Tibial artery (tissue), 4 donors: Measurements from ENCODE around the gene C19orf33.

ENCODE experiments used
- DNase-seq, 2 donors: peaks; one replicate each; pipeline ENCODE4 v3.0.0-alpha.2; 2019
- H3K27ac ChIP-seq, 2 donors: fragments of 200-600 bp; sonication (generic) in 1 of 2; 1 replicate in 1 of 2; 2 replicates in 1 of 2; pipeline ENCODE4 v1.5.1; 2018 to 2019; ENCODE audit warnings: mild to moderate bottlenecking in 1 of 2
- H3K27me3 ChIP-seq, 2 donors: fragments of 200-600 bp; sonication (generic) in 1 of 2; one replicate each; pipeline versions ENCODE4 v1.5.1 to v1.6.0; 2016 to 2019
- H3K36me3 ChIP-seq, 3 donors: fragments of 200-600 bp; sonication (generic) in 2 of 3; one replicate each; pipeline ENCODE4 v1.5.1; 2016 to 2019; ENCODE audit warnings: mild to moderate bottlenecking in 2 of 3
- H3K4me1 ChIP-seq, 4 donors: fragments of 200-600 bp; sonication (generic) in 2 of 4; 1 replicate in 3 of 4; 2 replicates in 1 of 4; pipeline ENCODE4 v1.5.1; 2016 to 2019
- H3K4me3 ChIP-seq, 2 donors: fragments of 200-600 bp; sonication (generic) in 1 of 2; 1 replicate in 1 of 2; 2 replicates in 1 of 2; pipeline ENCODE4 v1.5.1; 2018 to 2019; ENCODE audit warnings: mild to moderate bottlenecking in 2 of 2
- H3K9me3 ChIP-seq, 3 donors: fragments of 200-600 bp; sonication (generic) in 1 of 3; one replicate each; pipeline ENCODE4 v1.5.1; 2016 to 2019
- intact Hi-C: fragments of 100-400 bp; cut with DNase I; formaldehyde crosslinking; loops from one replicate; pipeline ENCODE4 v1.15.0; 2023; ENCODE audit warnings: low total_unique reads
- TF ChIP-seq, protein P1 (sequence below), 2 experiments: fragments of 200-600 bp in 1 of 2; fragments of 450-650 bp in 1 of 2; IDR thresholded peaks; one replicate each; pipeline ENCODE4 v1.5.1; 2017 to 2019; ENCODE audit warnings: antibody characterized with exemption in 2 of 2, mild to moderate bottlenecking in 1 of 2, moderate library complexity in 1 of 2

The C19orf33 gene

GRCh38 chr19:38276942-38277517 lies 27.0 kb upstream of the C19orf33 start:
- DNase-seq, result no peak
- Histone ChIP-seq H3K27ac (peak overlapping the region; percentile 81 to 83), H3K36me3 (no peaks in the 10 kb centered on the region), H3K9me3 (no peaks in the 10 kb centered on the region), H3K4me1 (peaks cover 0 to 51% (median 33%) of the 10 kb centered on the region in 4 donors), H3K4me3 (no peak overlapping the region), H3K27me3 (no peaks in the 10 kb centered on the region)
- intact Hi-C loops, result no loop called here
- TF ChIP-seq, protein P1, sequence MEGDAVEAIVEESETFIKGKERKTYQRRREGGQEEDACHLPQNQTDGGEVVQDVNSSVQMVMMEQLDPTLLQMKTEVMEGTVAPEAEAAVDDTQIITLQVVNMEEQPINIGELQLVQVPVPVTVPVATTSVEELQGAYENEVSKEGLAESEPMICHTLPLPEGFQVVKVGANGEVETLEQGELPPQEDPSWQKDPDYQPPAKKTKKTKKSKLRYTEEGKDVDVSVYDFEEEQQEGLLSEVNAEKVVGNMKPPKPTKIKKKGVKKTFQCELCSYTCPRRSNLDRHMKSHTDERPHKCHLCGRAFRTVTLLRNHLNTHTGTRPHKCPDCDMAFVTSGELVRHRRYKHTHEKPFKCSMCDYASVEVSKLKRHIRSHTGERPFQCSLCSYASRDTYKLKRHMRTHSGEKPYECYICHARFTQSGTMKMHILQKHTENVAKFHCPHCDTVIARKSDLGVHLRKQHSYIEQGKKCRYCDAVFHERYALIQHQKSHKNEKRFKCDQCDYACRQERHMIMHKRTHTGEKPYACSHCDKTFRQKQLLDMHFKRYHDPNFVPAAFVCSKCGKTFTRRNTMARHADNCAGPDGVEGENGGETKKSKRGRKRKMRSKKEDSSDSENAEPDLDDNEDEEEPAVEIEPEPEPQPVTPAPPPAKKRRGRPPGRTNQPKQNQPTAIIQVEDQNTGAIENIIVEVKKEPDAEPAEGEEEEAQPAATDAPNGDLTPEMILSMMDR (IDR thresholded peaks at IDR 0.05), result no peak

GRCh38 chr19:38277549-38277948 lies 26.5 kb upstream of the C19orf33 start:
- Histone ChIP-seq H3K27ac (peak overlapping the region; percentile 81 to 83), H3K36me3 (no peaks in the 10 kb centered on the region), H3K9me3 (no peaks in the 10 kb centered on the region), H3K4me3 (peak overlapping the region in 1 of 2 donors; percentile 10), H3K27me3 (no peaks in the 10 kb centered on the region), H3K4me1 (peaks cover 0 to 51% (median 33%) of the 10 kb centered on the region in 4 donors)
- no peak for DNase-seq
- TF ChIP-seq, protein P1 (IDR thresholded peaks at IDR 0.05), result no peak
- intact Hi-C loops, result no loop called here

DNA sequence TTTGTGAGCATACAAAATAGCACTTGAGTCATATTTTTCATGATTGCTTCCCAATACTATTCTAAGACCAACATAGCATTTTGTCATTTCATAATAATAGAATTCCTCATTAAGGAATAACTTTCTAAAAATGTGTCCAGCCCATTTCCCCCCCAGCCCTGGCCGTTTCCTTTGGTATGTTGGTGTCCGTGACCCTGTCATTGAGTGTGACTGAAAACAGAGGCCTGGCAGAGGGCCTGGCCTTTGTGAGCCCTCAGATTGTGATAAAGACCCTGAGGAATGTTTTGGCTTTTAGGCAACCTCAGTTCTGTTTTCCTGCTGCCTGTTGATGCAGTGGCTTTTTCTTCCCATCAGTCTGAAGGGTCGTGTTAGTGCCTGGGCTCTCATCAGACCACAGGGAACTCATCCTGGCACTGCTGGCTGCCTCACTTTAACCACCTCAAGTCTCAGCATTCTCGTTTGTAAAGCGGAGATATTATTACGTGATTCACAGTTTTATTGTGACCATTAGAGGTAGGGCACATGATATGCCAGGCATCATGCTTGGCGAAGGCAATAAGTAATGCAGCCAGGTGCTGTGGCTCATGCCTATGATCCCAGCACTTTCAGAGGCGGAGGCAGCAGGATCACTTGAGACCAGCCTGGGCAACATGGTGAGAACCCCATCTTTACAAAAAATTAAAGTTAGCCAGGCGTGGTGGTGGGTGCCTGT lies 25.9 kb upstream of the C19orf33 start:
- H3K4me3 ChIP-seq, result peak overlapping the region in 1 of 2 donors; percentile 10
- peak overlapping the region; percentile 81 to 83 for H3K27ac ChIP-seq
- peak in 1 of 2 donors; percentile 59 for DNase-seq
- no peaks in the 10 kb centered on the region for H3K9me3 ChIP-seq
- no peaks in the 10 kb centered on the region for H3K36me3 ChIP-seq
- peaks cover 0 to 51% (median 33%) of the 10 kb centered on the region in 4 donors for H3K4me1 ChIP-seq
- intact Hi-C loops, result no loop called here
- TF ChIP-seq, protein P1 (IDR thresholded peaks at IDR 0.05), result no peak
- H3K27me3 ChIP-seq, result no peaks in the 10 kb centered on the region

GRCh38 chr19:38278751-38279150 lies 25.3 kb upstream of the C19orf33 start:
- Histone ChIP-seq H3K4me1 (peaks cover 0 to 51% (median 30%) of the 10 kb centered on the region in 4 donors), H3K36me3 (no peaks in the 10 kb centered on the region), H3K27ac (peak overlapping the region; percentile 81 to 83), H3K9me3 (no peaks in the 10 kb centered on the region), H3K4me3 (no peak overlapping the region), H3K27me3 (no peaks in the 10 kb centered on the region)
- TF ChIP-seq, protein P1 (IDR thresholded peaks at IDR 0.05), result no peak
- DNase-seq, result no peak
- intact Hi-C loops, result no loop called here

DNA sequence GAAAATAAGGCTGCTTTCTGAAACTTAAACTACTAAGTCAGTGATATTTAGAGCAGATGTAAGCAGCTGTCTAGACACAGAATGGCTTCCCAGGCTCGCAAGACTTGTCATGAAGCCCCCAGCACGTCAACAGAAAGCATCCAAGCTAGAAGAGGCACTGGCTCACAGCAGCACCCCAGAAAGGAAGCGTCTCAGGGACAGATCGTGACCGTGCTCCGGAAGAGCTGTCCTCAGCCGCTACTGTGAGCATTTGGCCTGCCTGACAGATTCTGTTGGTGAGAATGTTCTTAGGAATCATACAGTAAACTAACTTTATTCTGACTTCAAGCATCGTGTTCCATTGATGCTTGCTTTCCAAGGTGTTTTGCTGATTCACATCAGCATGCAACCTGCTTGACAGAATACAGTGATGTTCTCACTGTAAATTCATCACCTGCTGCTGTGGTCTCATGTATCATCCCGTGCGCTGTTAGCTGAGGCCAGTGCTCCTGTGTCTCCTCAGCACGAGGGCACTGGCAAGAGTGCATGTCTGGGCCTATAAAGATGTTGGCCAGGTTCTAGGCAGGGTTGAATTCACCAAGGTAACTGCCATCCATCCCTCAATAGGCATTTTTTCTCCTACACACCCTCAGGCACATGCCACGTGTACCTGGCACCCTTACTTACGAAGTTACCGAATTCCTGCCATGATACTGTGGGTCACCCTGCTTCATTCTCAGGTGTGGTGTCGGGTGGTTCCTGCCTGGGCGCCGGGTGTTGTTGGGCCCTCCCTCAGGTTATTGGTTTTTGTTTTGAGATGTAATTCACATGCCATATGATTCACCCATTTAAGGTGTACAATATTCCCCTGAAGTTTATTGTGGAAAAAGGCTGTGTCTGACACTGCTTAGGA lies 23.8 kb upstream of the C19orf33 start:
- Histone ChIP-seq H3K4me1 (peaks cover 0 to 39% (median 23%) of the 10 kb centered on the region in 4 donors), H3K36me3 (peaks cover 0 to 3% (median 0%) of the 10 kb centered on the region in 3 donors), H3K27me3 (no peaks in the 10 kb centered on the region), H3K4me3 (no peak overlapping the region), H3K27ac (no peak overlapping the region), H3K9me3 (no peaks in the 10 kb centered on the region)
- TF ChIP-seq, protein P1 (IDR thresholded peaks at IDR 0.05), result no peak
- no peak for DNase-seq
- intact Hi-C loops, result no loop called here
